Measurements from ENCODE around the gene LCN10.
A peak's percentile ranks its signal among the peaks of the same experiment; 100 is the strongest.
"Not testable (repeated sequence)": the region's sequence is repeated elsewhere in the genome, so short reads cannot be mapped to it uniquely, and the experiment has no call there.

Gene LCN10

GRCh38 chr9:136765745-136766409, 23.1 kb upstream of the LCN10 start:
- not testable (repeated sequence) for H3K9me3 ChIP-seq (ENCODE audit: insufficient read depth, low read depth, low read length); H3K36me3 ChIP-seq (ENCODE audit: insufficient read depth, low read depth, low read length); H3K4me3 ChIP-seq (ENCODE audit: low read length); H3K4me1 ChIP-seq (ENCODE audit: insufficient read depth, low read length); H3K27ac ChIP-seq (ENCODE audit: low read length); H3K9ac ChIP-seq (ENCODE audit: low read depth, low read length)
- peaks cover 11% of the 10 kb centered on the region for H3K27me3 ChIP-seq (ENCODE audit: insufficient read depth, low read length)

DNA sequence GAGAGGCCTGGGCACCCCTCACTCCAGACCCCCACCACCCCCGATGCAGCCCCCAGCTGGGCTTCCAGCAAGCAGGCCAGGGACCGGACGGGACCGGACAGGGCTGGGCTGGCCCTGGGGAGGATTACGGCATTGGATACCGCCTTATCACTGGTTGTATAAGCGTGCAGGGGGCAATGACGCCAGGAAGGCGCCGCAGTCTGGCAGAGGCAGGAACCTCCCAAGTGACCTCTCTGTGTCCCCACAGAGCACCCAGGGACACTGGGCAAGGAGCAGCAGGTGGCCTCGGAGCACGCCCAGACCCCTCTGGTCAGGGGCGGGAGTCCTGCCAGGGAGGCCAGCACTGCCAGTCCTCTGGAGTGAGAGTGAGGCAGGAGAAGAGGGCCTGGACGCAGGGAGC, 22.3 kb upstream of the LCN10 start:
- Histone ChIP-seq H3K9me3 (ENCODE audit: insufficient read depth, low read depth, low read length) (no peaks in the 10 kb centered on the region), H3K36me3 (ENCODE audit: insufficient read depth, low read depth, low read length) (no peaks in the 10 kb centered on the region)

DNA sequence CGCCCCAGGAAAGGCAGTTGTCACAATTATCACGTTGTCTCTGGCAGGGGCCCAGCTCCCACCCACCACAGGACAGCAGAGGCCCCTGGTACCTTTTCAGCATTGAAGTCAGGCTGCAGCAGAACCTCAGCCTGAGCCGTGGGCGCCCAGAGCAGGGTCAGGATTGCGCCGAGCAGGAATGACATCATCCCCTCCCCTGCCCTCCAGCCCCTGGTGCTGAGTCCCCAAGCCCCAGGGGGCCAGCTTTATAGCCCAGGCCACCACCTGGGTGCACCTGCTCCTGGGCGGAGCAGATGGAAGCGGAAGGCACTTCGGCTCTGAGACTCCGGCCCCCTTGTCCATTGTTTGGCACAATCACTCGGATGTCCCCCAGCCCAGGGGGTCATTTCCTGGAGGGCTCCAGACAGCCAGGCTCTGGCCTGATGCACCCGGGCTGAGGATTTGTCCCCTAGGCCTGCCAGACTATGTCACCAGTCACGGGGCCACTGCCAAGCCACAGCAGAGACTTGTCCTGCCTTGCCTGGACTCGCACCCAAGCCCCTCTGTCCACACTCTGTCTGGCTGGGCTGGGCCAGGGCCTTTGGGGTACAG, 21.7 kb upstream of the LCN10 start, which contains the start of gene LCN15:
LCN15 (minus strand) TSS at position 218 of the 591 bp plus-strand sequence; CDS start at position 188, 30 bp downstream.
- H3K9me3 ChIP-seq (ENCODE audit: insufficient read depth, low read depth, low read length), result no peaks in the 10 kb centered on the region
- peak within 1 kb of the TSS; percentile 45; the same call in 1 of the 2 replicates for H3K4me3 ChIP-seq (ENCODE audit: low read length)
- no peak within 1 kb of the TSS for H3K9ac ChIP-seq (ENCODE audit: low read depth, low read length)
- no peaks in the 10 kb centered on the region for H3K4me1 ChIP-seq (ENCODE audit: insufficient read depth, low read length)
- H3K27me3 ChIP-seq (ENCODE audit: insufficient read depth, low read length), result peaks cover 11% of the 10 kb centered on the region
- H3K27ac ChIP-seq (ENCODE audit: low read length), result no peak within 1 kb of the TSS
- H3K36me3 ChIP-seq (ENCODE audit: insufficient read depth, low read depth, low read length), result no peaks in the 10 kb centered on the region

More for the DNA sequence above, 22.3 kb upstream of the LCN10 start:
- Histone ChIP-seq H3K27me3 (ENCODE audit: insufficient read depth, low read length) (peaks cover 11% of the 10 kb centered on the region), H3K4me3 (ENCODE audit: low read length) (no peak overlapping the region), H3K27ac (ENCODE audit: low read length) (no peak overlapping the region), H3K9ac (ENCODE audit: low read depth, low read length) (no peak overlapping the region), H3K4me1 (ENCODE audit: insufficient read depth, low read length) (no peaks in the 10 kb centered on the region)

DNA sequence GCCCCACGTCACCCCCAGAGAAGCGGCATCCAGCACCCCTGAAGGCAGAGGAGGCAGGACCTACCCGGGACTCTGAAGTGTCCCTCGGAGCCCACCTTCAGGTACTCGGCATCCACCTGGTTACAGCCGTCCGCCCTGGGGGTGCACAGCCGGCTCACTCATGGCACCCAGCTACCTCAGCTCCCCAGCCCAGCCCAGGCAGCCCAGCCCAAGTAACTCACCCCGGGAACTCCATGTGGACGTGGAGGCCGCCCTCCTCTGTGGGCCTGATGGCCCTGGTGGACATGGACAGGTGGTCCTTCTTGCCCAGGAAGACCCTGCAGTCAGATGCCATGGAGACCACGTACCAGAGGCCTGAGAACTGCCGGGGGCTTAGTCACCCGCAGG, 20.9 kb upstream of the LCN10 start:
- Histone ChIP-seq H3K27me3 (ENCODE audit: insufficient read depth, low read length) (peaks cover 11% of the 10 kb centered on the region), H3K9ac (ENCODE audit: low read depth, low read length) (no peak overlapping the region), H3K36me3 (ENCODE audit: insufficient read depth, low read depth, low read length) (no peaks in the 10 kb centered on the region), H3K9me3 (ENCODE audit: insufficient read depth, low read depth, low read length) (no peaks in the 10 kb centered on the region), H3K27ac (ENCODE audit: low read length) (no peak overlapping the region), H3K4me3 (ENCODE audit: low read length) (peak overlapping the region; percentile 45; the same call in 1 of the 2 replicates), H3K4me1 (ENCODE audit: insufficient read depth, low read length) (no peaks in the 10 kb centered on the region)

- Histone ChIP-seq H3K4me1 (ENCODE audit: insufficient read depth, low read length) (no peaks in the 10 kb centered on the region), H3K9me3 (ENCODE audit: insufficient read depth, low read depth, low read length) (no peaks in the 10 kb centered on the region), H3K9ac (ENCODE audit: low read depth, low read length) (no peak overlapping the region), H3K27ac (ENCODE audit: low read length) (no peak overlapping the region), H3K36me3 (ENCODE audit: insufficient read depth, low read depth, low read length) (no peaks in the 10 kb centered on the region), H3K4me3 (ENCODE audit: low read length) (peak overlapping the region; percentile 45; the same call in 1 of the 2 replicates), H3K27me3 (ENCODE audit: insufficient read depth, low read length) (peaks cover 10% of the 10 kb centered on the region)
Measured at GRCh38 chr9:136762915-136763648, 20.3 kb upstream of the LCN10 start.

DNA sequence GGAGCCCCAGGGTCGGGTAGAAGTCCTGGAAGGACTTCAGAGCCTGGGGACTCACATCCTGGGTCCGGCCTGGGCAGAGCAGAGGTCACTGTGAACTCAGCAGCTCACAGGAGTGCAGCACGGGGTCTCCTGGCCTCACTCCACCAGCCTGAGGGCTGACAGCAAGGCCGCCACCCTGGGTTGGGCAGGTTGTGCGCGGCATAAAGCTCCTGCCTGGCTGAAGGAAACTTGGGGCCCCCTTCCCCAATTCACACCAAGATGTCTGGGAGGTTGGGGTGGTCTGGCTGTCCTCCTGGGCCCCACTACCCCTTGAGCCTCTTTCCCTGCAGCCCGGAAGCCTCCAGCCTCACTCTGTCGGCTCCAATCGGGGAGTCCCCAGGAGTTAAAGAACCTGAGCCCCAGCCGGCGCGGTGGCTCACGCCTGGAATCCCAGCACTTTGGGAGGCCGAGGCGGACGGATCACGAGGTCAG, 19.5 kb upstream of the LCN10 start:
- Histone ChIP-seq H3K27ac (ENCODE audit: low read length) (no peak overlapping the region), H3K9ac (ENCODE audit: low read depth, low read length) (no peak overlapping the region), H3K4me3 (ENCODE audit: low read length) (no peak overlapping the region), H3K27me3 (ENCODE audit: insufficient read depth, low read length) (peaks cover 5% of the 10 kb centered on the region; the same call in 1 of the 2 replicates), H3K36me3 (ENCODE audit: insufficient read depth, low read depth, low read length) (no peaks in the 10 kb centered on the region), H3K4me1 (ENCODE audit: insufficient read depth, low read length) (no peaks in the 10 kb centered on the region), H3K9me3 (ENCODE audit: insufficient read depth, low read depth, low read length) (no peaks in the 10 kb centered on the region)

GRCh38 chr9:136761545-136761981, 18.8 kb upstream of the LCN10 start:
- H3K4me3 ChIP-seq (ENCODE audit: low read length), result no peak overlapping the region
- H3K9me3 ChIP-seq (ENCODE audit: insufficient read depth, low read depth, low read length), result no peaks in the 10 kb centered on the region
- no peaks in the 10 kb centered on the region for H3K4me1 ChIP-seq (ENCODE audit: insufficient read depth, low read length)
- no peak overlapping the region for H3K9ac ChIP-seq (ENCODE audit: low read depth, low read length)
- H3K27me3 ChIP-seq (ENCODE audit: insufficient read depth, low read length), result no peaks in the 10 kb centered on the region
- H3K27ac ChIP-seq (ENCODE audit: low read length), result no peak overlapping the region
- H3K36me3 ChIP-seq (ENCODE audit: insufficient read depth, low read depth, low read length), result no peaks in the 10 kb centered on the region

- H3K4me3 ChIP-seq (ENCODE audit: low read length); H3K4me1 ChIP-seq (ENCODE audit: insufficient read depth, low read length); H3K9me3 ChIP-seq (ENCODE audit: insufficient read depth, low read depth, low read length); H3K27ac ChIP-seq (ENCODE audit: low read length); H3K36me3 ChIP-seq (ENCODE audit: insufficient read depth, low read depth, low read length); H3K27me3 ChIP-seq (ENCODE audit: insufficient read depth, low read length); H3K9ac ChIP-seq (ENCODE audit: low read depth, low read length): not testable (repeated sequence)
Measured at GRCh38 chr9:136760834-136761544, 18.2 kb upstream of the LCN10 start.

GRCh38 chr9:136760424-136760823, 17.7 kb upstream of the LCN10 start:
- no peaks in the 10 kb centered on the region for H3K27me3 ChIP-seq (ENCODE audit: insufficient read depth, low read length)
- no peaks in the 10 kb centered on the region for H3K36me3 ChIP-seq (ENCODE audit: insufficient read depth, low read depth, low read length)
- peaks cover 4% of the 10 kb centered on the region; the same call in 1 of the 2 replicates for H3K9me3 ChIP-seq (ENCODE audit: insufficient read depth, low read depth, low read length)
- no peaks in the 10 kb centered on the region for H3K4me1 ChIP-seq (ENCODE audit: insufficient read depth, low read length)
- no peak overlapping the region for H3K4me3 ChIP-seq (ENCODE audit: low read length)
- H3K27ac ChIP-seq (ENCODE audit: low read length), result no peak overlapping the region
- no peak overlapping the region for H3K9ac ChIP-seq (ENCODE audit: low read depth, low read length)

DNA sequence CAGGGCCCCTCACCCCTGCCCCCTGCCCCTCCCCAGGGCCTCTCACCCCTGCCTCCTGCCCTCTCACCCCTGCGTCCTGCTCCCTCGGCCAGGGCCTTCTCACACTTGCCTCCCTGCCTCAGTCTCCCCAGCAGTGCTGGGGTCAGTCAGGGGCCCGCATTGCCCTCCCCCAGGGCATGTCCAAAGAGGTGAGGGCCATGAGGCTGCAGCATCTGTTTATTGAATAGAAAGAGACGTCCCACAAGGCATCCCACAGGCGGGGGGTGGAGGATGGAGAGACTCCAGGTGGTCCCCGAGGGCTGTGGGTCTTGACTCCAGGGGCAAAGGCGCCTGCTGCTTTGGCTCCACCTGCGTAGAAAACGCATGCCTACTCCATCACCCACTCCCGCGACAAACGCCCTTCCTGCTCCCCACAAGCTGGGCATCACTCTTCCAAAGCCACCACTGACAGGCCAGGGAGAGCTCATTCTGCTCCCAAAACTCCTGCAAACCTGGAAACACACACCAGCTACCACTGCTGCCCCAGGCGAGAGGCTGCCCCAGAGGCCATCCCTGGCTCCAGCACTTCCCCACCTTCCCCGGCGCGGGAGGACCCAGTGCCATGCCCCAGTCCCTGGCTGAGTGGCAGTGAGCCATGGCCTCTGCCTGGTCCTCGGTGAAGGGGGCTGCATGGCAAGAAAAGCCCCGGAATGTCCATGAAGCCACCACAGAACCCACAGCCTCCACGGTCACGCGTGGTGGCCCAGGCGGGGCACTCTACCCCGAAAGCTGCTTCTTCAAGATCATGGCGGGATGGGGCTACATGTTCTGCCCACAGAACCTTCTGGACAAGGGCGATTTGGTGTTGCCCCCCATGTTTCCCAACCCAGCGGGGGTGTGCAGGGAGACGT, 16.9 kb upstream of the LCN10 start:
- Histone ChIP-seq H3K4me3 (ENCODE audit: low read length) (no peak overlapping the region), H3K27ac (ENCODE audit: low read length) (no peak overlapping the region), H3K9me3 (ENCODE audit: insufficient read depth, low read depth, low read length) (peaks cover 4% of the 10 kb centered on the region; the same call in 1 of the 2 replicates), H3K27me3 (ENCODE audit: insufficient read depth, low read length) (no peaks in the 10 kb centered on the region), H3K9ac (ENCODE audit: low read depth, low read length) (no peak overlapping the region), H3K4me1 (ENCODE audit: insufficient read depth, low read length) (no peaks in the 10 kb centered on the region), H3K36me3 (ENCODE audit: insufficient read depth, low read depth, low read length) (no peaks in the 10 kb centered on the region)

All from iPS-20b (cell line).